Lower leg skin (tissue), 3 donors: ENCODE results near the gene IL1B.

ENCODE experiments used
- CTCF ChIP-seq, 3 donors: fragments of 450-650 bp; IDR thresholded peaks; one replicate each; pipeline ENCODE4 v1.5.1; 2016; ENCODE audit warnings: antibody characterized with exemption in 3 of 3, mild to moderate bottlenecking in 3 of 3, moderate library complexity in 2 of 3
- POLR2A ChIP-seq, 2 donors: fragments of 450-650 bp; IDR thresholded peaks; one replicate each; pipeline ENCODE4 v1.6.1; 2016 to 2017; ENCODE audit warnings: antibody characterized with exemption in 2 of 2, mild to moderate bottlenecking in 1 of 2, moderate library complexity in 1 of 2

GRCh38 chr2:112800881-112801583, 35.5 kb downstream of the IL1B start:
- TF ChIP-seq POLR2A (IDR thresholded peaks at IDR 0.05): no peak
- no peak for TF ChIP-seq CTCF (IDR thresholded peaks at IDR 0.05)
